NCI-H345 treated with DMSO at 0.1 percent for 48 hours (cell line): ENCODE data around the gene MPPE1.
"Not testable (repeated sequence)": the region's sequence is repeated elsewhere in the genome, so short reads cannot be mapped to it uniquely, and the experiment has no call there.

Source experiments
- DNase-seq: peaks from one replicate; lab custom pipeline; 2025; ENCODE audit not compliant: unreplicated experiment; lab: John Stamatoyannopoulos, UW

Gene MPPE1

GRCh38 chr18:11859282-11859830 lies 48.8 kb downstream of the MPPE1 start:
- no peak for DNase-seq

GRCh38 chr18:11857177-11857887 lies 50.8 kb downstream of the MPPE1 start:
- DNase-seq, result no peak

DNA sequence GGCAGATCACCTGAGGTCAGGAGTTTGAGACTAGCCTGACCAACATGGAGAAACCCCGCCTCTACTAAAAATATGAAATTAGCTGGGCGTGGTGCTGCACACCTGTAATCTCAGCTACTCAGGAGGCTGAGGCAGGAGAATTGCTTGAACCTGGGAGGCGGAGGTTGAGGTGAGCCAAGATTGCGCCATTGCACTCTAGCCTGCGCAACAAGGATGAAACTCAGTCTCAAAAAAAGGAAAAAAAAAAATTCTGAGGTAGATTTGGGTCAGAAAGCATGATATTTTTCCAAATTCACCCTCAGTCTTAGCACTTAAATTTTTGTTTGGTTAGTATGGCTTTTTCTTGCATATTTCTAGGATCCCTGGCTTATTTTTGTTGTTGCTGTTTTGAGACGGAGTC lies 53.6 kb downstream of the MPPE1 start:
- not testable (repeated sequence) for DNase-seq

DNA sequence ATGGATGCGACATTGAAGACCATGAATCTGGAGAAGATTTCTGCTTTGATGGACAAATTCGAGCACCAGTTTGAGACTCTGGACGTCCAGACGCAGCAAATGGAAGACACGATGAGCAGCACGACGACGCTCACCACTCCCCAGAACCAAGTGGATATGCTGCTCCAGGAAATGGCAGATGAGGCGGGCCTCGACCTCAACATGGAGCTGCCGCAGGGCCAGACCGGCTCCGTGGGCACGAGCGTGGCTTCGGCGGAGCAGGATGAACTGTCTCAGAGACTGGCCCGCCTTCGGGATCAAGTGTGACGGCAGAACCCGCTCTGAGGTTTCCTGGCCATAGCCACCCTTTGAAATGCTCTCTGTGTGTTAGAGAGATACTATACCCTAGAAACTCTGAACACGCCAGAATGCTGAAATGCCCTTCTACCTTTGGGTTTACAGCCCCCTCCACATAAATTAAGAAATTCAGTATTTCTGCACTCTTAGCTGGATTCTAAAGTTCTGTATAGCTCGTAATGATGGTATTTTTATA lies 56.2 kb downstream of the MPPE1 start:
- no peak for DNase-seq

DNA sequence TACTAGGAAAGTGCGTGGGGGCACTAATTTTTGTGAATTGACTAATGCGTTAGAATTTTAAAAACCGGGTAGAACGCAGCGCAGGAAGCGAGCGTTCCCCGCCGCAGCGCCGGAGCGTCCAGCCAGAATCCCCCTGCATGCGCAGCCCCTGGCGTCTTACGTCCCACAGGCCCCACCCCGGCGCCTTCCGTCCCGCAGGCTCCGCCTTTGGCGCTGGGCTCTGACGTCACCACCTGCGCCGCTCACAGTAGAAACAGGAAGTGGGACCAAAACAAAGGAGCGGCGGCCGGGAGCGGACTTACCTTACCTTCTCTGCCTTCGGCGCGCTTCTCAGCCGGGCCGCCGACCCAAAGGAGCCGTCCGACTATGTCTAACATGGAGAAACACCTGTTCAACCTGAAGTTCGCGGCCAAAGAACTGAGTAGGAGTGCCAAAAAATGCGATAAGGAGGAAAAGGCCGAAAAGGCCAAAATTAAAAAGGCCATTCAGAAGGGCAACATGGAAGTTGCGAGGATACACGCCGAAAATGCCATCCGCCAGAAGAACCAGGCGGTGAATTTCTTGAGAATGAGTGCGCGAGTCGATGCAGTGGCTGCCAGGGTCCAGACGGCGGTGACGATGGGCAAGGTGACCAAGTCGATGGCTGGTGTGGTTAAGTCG lies 56.8 kb downstream of the MPPE1 start, which contains the start of gene CHMP1B:
TSS of gene CHMP1B (plus strand) at position 268 of the 660 bp plus-strand sequence. CDS start at position 367, 99 bp downstream.
- DNase-seq, result peak; percentile 89

DNA sequence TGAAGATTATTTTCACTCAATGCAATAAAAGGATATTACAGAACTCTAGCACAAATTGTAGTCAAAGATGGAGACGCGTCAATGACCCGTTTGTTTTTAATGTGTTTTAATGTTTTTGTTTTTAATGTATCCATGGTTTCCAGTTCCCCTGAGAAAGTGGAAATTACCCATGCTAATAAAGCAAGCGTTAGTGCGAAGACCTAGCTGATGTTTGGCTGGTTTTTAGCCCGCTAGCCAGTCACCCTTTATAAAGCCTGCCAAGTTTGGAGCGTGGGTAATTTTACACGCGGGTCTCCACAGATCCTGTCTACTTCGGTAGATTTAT lies 57.3 kb downstream of the MPPE1 start:
- no peak for DNase-seq

GRCh38 chr18:11849841-11850634 lies 58.1 kb downstream of the MPPE1 start:
- peak; percentile 25 for DNase-seq

DNA sequence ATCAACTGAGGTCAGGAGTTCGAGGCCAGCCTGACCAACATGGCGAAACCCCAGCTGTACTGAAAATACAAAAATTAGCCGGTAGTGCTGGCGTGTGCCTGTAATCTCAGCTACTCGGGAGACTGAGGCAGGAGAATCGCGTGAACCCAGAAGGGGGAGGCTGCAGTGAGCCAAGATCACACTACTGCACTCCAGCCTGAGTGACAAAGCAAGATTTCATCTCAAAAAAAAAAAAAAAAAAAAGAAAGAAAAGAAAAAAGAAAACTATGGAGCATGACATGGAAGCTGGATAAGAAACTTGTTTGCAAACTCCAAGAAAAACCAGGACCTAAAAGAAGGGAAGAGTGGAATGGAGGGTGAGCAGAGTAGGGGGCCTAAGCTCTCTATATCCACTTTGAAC lies 58.8 kb downstream of the MPPE1 start:
- DNase-seq, result no peak

GRCh38 chr18:11847811-11848210 lies 60.3 kb downstream of the MPPE1 start:
- no peak for DNase-seq

DNA sequence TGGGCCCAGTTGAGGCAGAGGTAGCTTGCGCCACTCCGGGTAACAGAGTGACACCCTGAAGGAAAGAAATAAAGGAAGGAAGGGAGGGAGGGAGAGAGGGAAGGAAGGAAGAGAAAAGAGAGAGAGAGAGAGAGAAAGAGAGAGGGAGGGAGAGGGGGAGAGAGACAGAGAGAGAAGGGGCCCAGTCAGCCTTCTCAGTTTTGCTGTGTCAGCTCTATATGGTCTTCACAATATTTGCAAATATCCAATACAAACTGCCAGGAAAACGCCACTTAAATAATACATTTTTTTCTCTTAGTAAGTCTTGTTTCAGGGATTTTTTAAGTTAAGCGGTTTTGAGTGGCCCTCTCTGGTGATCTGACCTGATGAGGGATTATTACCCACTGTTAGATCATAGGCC lies 62.5 kb downstream of the MPPE1 start:
- DNase-seq, result no peak

GRCh38 chr18:11844436-11844835 lies 63.7 kb downstream of the MPPE1 start:
- no peak for DNase-seq

- no peak for DNase-seq
Observed at GRCh38 chr18:11842562-11842961, 65.6 kb downstream of the MPPE1 start.

GRCh38 chr18:11840493-11840892 lies 67.6 kb downstream of the MPPE1 start:
- DNase-seq, result no peak

- no peak for DNase-seq
Observed at GRCh38 chr18:11839556-11839955, 68.6 kb downstream of the MPPE1 start.

GRCh38 chr18:11834772-11835171 lies 73.3 kb downstream of the MPPE1 start:
- no peak for DNase-seq
